ENCODE results near the gene EDEM3.

EDEM3 gene

GRCh38 chr1:184743062-184743756, 11.4 kb downstream of the EDEM3 start:
- TF ChIP-seq ZFX (IDR thresholded peaks at IDR 0.05; ENCODE audit: borderline replicate concordance) (no peak), CTCF (IDR thresholded peaks at IDR 0.05) (no peak)
- no peak overlapping the region for H3K27ac ChIP-seq

- H3K27ac ChIP-seq = no peak overlapping the region
- TF ChIP-seq CTCF (IDR thresholded peaks at IDR 0.05) = no peak
Observed at GRCh38 chr1:184740344-184740743, 14.3 kb downstream of the EDEM3 start.

GRCh38 chr1:184739796-184740195, 14.9 kb downstream of the EDEM3 start:
- TF ChIP-seq CTCF (IDR thresholded peaks at IDR 0.05) (no peak), ZFX (IDR thresholded peaks at IDR 0.05; ENCODE audit: borderline replicate concordance) (no peak)
- no peak overlapping the region for H3K27ac ChIP-seq

- TF ChIP-seq CTCF (IDR thresholded peaks at IDR 0.05) (no peak), ZFX (IDR thresholded peaks at IDR 0.05; ENCODE audit: borderline replicate concordance) (no peak)
- no peak overlapping the region for H3K27ac ChIP-seq
Observed at GRCh38 chr1:184739070-184739469, 15.6 kb downstream of the EDEM3 start.

- TF ChIP-seq CTCF (IDR thresholded peaks at IDR 0.05) (no peak), ZFX (IDR thresholded peaks at IDR 0.05; ENCODE audit: borderline replicate concordance) (no peak)
- no peak overlapping the region for H3K27ac ChIP-seq
Observed at GRCh38 chr1:184734980-184735379, 19.7 kb downstream of the EDEM3 start.

- no peak for TF ChIP-seq ZFX (IDR thresholded peaks at IDR 0.05; ENCODE audit: borderline replicate concordance)
- H3K27ac ChIP-seq = no peak overlapping the region
Observed at GRCh38 chr1:184724843-184725242, 29.8 kb downstream of the EDEM3 start.

- H3K27ac ChIP-seq = no peak overlapping the region
- TF ChIP-seq CTCF (IDR thresholded peaks at IDR 0.05) (no peak), ZFX (IDR thresholded peaks at IDR 0.05; ENCODE audit: borderline replicate concordance) (no peak)
Observed at GRCh38 chr1:184716158-184716557, 38.5 kb downstream of the EDEM3 start.

GRCh38 chr1:184709418-184709817, 45.2 kb downstream of the EDEM3 start:
- no peak for TF ChIP-seq ZFX (IDR thresholded peaks at IDR 0.05; ENCODE audit: borderline replicate concordance)
- no peak overlapping the region for H3K27ac ChIP-seq
